Gastrocnemius medialis (tissue), 4 donors: ENCODE measurements around the gene CAP1. TPM values are rescaled to one million over a fixed set of nuclear protein-coding genes. Genes with fewer than 3 reads are reported as not detected.
"Not testable (repeated sequence)": the region's sequence is repeated elsewhere in the genome, so short reads cannot be mapped to it uniquely, and the experiment has no call there.

Experiments
- ATAC-seq, 2 donors: fragments of 150-250 bp; one replicate each; pipeline ENCODE4 v1.9.1; 2016
- DNase-seq, 2 donors: peaks; one replicate each; pipeline ENCODE4 v3.0.0-alpha.2; 2019
- H3K27ac ChIP-seq, 4 donors: fragments of 200-600 bp; sonication (generic); 1 replicate in 1 of 4; 2 replicates in 3 of 4; pipeline ENCODE4 v1.5.1; 2016 to 2018; ENCODE audit warnings: mild to moderate bottlenecking in 2 of 4, moderate library complexity in 1 of 4
- H3K27me3 ChIP-seq, 3 donors: fragments of 200-600 bp; sonication (generic) in 2 of 3; 1 replicate in 1 of 3; 2 replicates in 2 of 3; pipeline versions ENCODE4 v1.5.1 to v1.6.0; 2016 to 2019; ENCODE audit warnings: mild to moderate bottlenecking in 1 of 3, moderate library complexity in 1 of 3
- H3K36me3 ChIP-seq, 2 donors: fragments of 200-600 bp; sonication (generic) in 1 of 2; one replicate each; pipeline ENCODE4 v1.5.1; 2017 to 2018
- H3K4me1 ChIP-seq, 2 donors: fragments of 200-600 bp; sonication (generic) in 1 of 2; one replicate each; pipeline ENCODE4 v1.5.1; 2016 to 2017; ENCODE audit warnings: mild to moderate bottlenecking in 2 of 2
- H3K4me3 ChIP-seq, 4 donors: fragments of 200-600 bp; sonication (generic) in 3 of 4; 1 replicate in 1 of 4; 2 replicates in 3 of 4; pipeline ENCODE4 v1.5.1; 2016 to 2019; ENCODE audit warnings: mild to moderate bottlenecking in 2 of 4
- H3K9me3 ChIP-seq, 3 donors: fragments of 200-600 bp; sonication (generic) in 2 of 3; 1 replicate in 1 of 3; 2 replicates in 2 of 3; pipeline ENCODE4 v1.5.1; 2016 to 2019
- POLR2A ChIP-seq, 2 donors: fragments of 450-650 bp; IDR thresholded peaks; one replicate each; pipeline ENCODE4 v1.6.1; 2017; ENCODE audit warnings: antibody characterized with exemption in 2 of 2, mild to moderate bottlenecking in 2 of 2, moderate library complexity in 2 of 2
- in situ Hi-C, 4 donors: fragments of 200-750 bp; cut with MboI; loops; one replicate each; pipeline versions ENCODE4 v1.15.0 to v1.8.0; 2017; ENCODE audit warnings: low sequenced_read_pairs in 4 of 4
- intact Hi-C: fragments of 100-400 bp; cut with DNase I; formaldehyde crosslinking; loops from one replicate; pipeline ENCODE4 v1.15.1; 2023; ENCODE audit warnings: low total_unique reads
- total RNA-seq, 4 donors: library from RNA; depleted of rRNA; stranded (reverse); fragments of >200 nt; gene quantifications; one replicate each; pipeline versions ENCODE4 v1.1.0 to v1.2.3, GENCODE V29; 2016
- TF ChIP-seq, protein P1 (sequence below), 5 experiments: fragments of 450-650 bp in 3 of 5; fragments of 200-600 bp in 2 of 5; sonication (generic) in 2 of 5; IDR thresholded peaks in 4 of 5; conservative IDR thresholded peaks in 1 of 5; 1 replicate in 4 of 5; 2 replicates in 1 of 5; pipeline ENCODE4 v1.5.1; 2016 to 2019; ENCODE audit warnings: antibody characterized with exemption in 5 of 5, mild to moderate bottlenecking in 3 of 5, moderate library complexity in 3 of 5

The CAP1 gene
- total RNA-seq, 4 donors from 2014 or later: 35.5 to 67.0 (median 48.7) TPM

DNA sequence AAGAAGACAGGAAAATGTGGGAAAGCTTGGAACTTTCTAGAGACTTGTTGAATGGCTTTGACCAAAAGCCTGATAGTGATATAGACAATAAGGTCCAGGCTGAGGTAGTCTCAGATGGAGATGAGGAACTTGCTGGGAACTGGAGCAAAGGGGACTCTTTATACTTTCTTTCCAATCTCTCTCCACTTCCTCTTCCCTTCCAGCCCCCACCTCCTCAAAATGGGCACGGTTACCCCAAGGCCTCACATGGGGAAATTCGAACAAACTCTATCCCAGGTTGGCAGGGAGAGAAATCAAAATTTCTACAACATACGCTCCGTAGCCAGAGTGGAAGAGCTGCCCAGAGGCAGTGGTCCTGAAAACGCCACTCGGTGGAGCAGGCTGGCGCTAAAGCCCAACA is 41.3 kb downstream of the CAP1 start:
- Histone ChIP-seq H3K4me3 (no peak overlapping the region), H3K9me3 (no peaks in the 10 kb centered on the region), H3K27me3 (no peaks in the 10 kb centered on the region), H3K4me1 (no peaks in the 10 kb centered on the region), H3K36me3 (peaks cover 0 to 12% of the 10 kb centered on the region in 2 donors), H3K27ac (no peak overlapping the region)
- TF ChIP-seq, protein P1, sequence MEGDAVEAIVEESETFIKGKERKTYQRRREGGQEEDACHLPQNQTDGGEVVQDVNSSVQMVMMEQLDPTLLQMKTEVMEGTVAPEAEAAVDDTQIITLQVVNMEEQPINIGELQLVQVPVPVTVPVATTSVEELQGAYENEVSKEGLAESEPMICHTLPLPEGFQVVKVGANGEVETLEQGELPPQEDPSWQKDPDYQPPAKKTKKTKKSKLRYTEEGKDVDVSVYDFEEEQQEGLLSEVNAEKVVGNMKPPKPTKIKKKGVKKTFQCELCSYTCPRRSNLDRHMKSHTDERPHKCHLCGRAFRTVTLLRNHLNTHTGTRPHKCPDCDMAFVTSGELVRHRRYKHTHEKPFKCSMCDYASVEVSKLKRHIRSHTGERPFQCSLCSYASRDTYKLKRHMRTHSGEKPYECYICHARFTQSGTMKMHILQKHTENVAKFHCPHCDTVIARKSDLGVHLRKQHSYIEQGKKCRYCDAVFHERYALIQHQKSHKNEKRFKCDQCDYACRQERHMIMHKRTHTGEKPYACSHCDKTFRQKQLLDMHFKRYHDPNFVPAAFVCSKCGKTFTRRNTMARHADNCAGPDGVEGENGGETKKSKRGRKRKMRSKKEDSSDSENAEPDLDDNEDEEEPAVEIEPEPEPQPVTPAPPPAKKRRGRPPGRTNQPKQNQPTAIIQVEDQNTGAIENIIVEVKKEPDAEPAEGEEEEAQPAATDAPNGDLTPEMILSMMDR (IDR thresholded peaks at IDR 0.05 in 4 of 5, conservative IDR thresholded peaks at IDR 0.05 in 1 of 5): no peak
- TF ChIP-seq POLR2A (IDR thresholded peaks at IDR 0.05): no peak
- DNase-seq (no peak), ATAC-seq (no peak)
- in situ Hi-C loops: no loop called here
- intact Hi-C loops: no loop called here

DNA sequence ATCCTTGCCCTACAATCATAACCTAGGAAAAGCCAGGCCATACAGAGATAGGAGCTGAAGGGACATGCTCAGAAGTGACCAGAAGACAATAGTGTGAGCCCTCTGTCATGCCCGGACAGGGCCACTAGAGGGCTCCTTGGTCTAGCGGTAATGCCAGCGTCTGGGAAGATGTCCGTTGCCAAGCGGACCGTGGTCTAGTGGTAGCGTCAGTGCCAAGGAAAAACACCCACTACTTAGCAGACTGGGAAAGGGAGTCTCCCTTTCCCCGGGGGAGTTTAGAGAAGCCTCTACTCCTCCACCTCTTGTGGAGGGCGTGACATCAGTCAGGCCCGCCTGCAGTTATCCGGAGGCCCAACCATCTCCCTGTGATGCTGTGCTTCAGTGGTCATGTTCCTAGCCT is 44.2 kb downstream of the CAP1 start:
- H3K27me3 ChIP-seq, intact Hi-C loops, H3K9me3 ChIP-seq, in situ Hi-C loops, H3K4me1 ChIP-seq, ATAC-seq, H3K4me3 ChIP-seq, H3K27ac ChIP-seq: not testable (repeated sequence)
- peak in 1 of 2 donors; percentile 53 for DNase-seq
- peaks cover 0 to 25% of the 10 kb centered on the region in 2 donors for H3K36me3 ChIP-seq
- TF ChIP-seq, protein P1 (IDR thresholded peaks at IDR 0.05 in 4 of 5, conservative IDR thresholded peaks at IDR 0.05 in 1 of 5): peak; percentile 5 to 83 (median 18)

DNA sequence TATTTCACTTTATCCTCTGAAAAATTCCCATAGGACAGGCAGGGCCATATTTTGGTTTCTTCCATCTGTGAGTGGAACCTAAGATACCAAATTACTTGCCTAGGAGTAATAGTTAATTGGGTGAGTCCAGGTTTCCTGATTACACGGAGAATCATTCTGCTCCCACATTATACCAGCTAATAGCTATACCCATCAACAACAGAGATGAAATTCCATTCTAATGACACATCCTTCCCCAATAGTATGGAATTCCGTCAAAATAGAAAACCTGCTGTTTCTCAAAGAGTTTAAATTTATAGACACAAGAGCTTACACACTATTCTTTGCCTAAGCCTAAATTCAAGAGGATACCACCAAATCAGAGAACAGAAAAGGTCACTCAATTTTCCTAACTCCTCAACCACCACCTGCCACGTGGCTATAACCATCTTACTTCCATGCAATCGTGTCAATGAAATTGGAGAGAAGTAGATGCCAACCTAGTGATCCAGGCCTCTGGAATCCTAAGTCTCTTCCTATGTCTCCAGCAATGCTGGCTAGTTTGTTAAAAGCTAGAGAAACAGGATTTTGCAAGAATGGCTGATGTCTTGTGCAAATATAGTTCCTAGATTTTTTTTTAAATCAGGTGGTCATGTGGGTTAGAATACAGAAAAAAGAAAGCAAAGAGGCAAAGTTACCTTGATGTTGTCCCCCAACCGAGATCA is 50.3 kb downstream of the CAP1 start:
- in situ Hi-C loops: no loop called here
- Histone ChIP-seq H3K4me3 (no peak overlapping the region), H3K9me3 (no peaks in the 10 kb centered on the region), H3K36me3 (peaks cover 0 to 44% of the 10 kb centered on the region in 2 donors), H3K27ac (no peak overlapping the region), H3K27me3 (no peaks in the 10 kb centered on the region), H3K4me1 (peaks cover 0 to under 1% of the 10 kb centered on the region in 2 donors)
- intact Hi-C loops: no loop called here
- no peak for TF ChIP-seq POLR2A (IDR thresholded peaks at IDR 0.05)
- TF ChIP-seq, protein P1 (IDR thresholded peaks at IDR 0.05 in 4 of 5, conservative IDR thresholded peaks at IDR 0.05 in 1 of 5): no peak
- ATAC-seq (no peak), DNase-seq (no peak)

DNA sequence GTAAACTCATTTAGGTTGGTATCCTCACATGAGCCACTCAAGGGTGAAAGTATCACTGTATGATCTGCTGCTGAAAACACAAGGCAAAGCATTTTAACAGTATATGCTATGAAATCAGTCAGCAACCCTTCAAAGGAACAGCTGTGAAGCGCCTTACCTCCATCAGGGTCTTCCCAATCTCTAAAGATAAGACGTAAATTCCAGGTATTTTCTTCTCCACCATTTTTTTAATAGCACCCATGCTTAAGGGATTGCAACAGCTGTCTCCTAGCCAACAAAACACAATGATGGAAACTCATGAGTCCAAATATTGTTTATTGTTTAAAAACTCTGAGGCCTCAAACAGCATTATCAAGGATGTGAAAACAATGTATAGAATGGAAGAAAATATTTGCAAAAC is 51.7 kb downstream of the CAP1 start:
- H3K4me3 ChIP-seq: no peak overlapping the region
- DNase-seq: no peak
- H3K27ac ChIP-seq: no peak overlapping the region
- H3K9me3 ChIP-seq: no peaks in the 10 kb centered on the region
- no peak for TF ChIP-seq POLR2A (IDR thresholded peaks at IDR 0.05)
- TF ChIP-seq, protein P1 (IDR thresholded peaks at IDR 0.05 in 4 of 5, conservative IDR thresholded peaks at IDR 0.05 in 1 of 5): no peak
- intact Hi-C loops (no loop called here), in situ Hi-C loops (no loop called here)
- no peaks in the 10 kb centered on the region for H3K27me3 ChIP-seq
- ATAC-seq: no peak
- H3K36me3 ChIP-seq: peaks cover 0 to 43% of the 10 kb centered on the region in 2 donors
- H3K4me1 ChIP-seq: peaks cover 6 to 9% of the 10 kb centered on the region in 2 donors
